IPS-NIHi11 (cell line): ENCODE data around the gene ABR.
"Not testable (repeated sequence)": the region's sequence is repeated elsewhere in the genome, so short reads cannot be mapped to it uniquely, and the experiment has no call there.

Source experiments
- DNase-seq: peaks from one replicate; pipeline ENCODE4 v3.0.0; 2012; ENCODE audit warnings: mixed read lengths, low spot score

Gene ABR

DNA sequence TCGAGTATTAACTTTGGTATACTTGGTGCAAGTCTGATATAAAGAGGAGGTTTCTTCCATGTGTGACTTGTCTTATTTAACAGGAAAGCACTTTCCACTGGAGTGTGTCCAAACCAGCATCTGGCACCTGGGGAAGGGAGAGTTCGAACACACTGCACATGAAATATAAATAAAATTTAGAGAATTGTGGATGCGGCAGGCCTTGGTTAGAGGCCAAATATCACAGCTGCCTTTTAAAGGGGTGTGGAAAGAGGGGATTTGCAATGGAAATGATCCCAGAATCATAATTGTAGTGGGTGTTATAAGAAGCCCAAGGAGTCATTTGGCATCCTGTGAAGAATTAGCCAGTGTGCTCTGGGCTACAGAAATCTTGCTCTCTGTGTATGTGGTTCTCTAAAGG lies 195.9 kb downstream of the ABR start:
- DNase-seq, result no peak

GRCh38 chr17:981292-981658 lies 198.5 kb downstream of the ABR start:
- no peak for DNase-seq

GRCh38 chr17:980406-981291 lies 199.1 kb downstream of the ABR start:
- peak; percentile 76 for DNase-seq

GRCh38 chr17:979539-980405 lies 200.0 kb downstream of the ABR start, which contains the start of gene NXN:
Gene NXN (minus strand): TSS chr17:979776.
- DNase-seq, result peak; percentile 92

DNA sequence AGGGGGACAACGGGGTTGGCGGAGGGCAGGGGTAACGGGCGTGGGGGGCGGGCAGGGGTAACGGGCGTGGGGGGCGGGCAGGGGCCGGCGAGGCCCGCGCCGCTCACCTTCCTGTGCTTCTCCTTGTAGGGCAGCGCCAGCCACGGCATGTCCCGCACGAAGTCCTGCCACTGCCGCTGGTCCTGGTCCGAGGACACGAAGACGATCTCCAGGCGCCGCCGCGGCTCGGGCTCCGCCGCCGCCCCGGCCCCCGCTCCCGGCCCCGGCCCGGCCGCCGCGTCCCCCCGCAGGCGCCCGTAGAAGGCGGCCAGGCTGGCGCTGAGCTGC lies 200.6 kb downstream of the ABR start:
- DNase-seq, result no peak

GRCh38 chr17:978103-979093 lies 201.4 kb downstream of the ABR start:
- peak; percentile 55 for DNase-seq

GRCh38 chr17:977166-977565 lies 202.6 kb downstream of the ABR start:
- DNase-seq, result no peak

DNA sequence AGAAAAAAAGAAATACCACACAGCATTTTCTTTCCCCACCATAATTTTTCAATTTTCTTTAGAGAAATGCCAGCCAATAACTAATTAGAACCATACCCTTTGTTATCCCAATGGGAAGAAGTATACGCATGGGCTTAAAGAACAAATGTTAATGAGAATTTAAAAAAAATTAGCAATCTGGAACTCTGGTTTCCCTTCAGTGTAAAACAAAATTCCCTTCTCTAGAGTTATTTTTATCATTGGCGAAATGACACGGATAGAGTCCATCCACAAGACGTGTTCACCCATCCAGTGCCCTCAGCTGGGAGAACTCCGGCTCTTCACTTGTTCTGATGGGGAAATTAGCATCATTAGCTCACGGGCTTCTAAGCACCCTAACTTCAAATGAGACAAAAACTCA lies 203.5 kb downstream of the ABR start:
- DNase-seq, result no peak

DNA sequence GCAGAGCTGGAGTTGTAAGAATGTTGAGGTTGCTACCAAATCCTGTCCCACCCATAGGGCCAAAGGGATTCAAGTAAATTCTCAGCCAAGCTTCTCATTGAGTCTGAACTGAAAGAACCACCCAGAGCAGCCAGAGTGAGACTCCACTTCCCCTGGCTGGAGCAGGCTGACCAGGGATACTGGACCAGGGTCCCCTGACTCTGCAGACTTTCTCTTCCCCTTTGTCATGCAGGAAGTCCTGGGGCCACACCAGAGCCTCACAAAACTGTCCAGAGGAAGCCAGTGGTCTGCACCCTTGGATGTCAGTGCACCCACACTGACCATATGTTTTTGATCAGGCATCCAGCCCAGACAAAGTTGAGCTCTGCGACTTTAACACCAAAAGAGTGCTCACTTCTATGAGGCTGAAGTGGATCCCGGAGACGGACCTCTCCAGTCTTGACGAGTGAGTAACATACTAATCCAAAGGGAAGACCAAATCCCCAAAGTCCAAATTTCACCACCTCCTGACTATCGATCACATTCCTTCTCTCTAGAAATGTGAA lies 204.3 kb downstream of the ABR start:
- DNase-seq, result no peak

DNA sequence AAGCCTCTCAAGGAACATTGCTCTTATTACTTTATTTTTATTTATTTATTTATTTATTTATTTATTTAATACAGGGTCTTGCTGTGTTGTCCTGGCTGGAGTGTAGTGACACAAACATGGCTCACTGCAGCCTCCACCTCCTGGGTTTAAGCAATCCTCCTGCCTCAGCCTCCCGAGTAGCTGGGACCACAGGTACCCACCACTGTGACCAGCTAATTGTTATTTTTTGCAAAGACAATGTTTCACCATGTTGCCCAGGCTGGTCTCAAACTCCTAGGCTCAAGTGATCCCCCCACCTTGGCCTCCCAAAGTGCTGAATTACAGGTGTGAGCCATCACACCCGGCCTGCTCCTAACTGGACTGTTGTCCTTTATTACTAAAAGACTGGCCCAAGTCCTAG lies 205.0 kb downstream of the ABR start:
- DNase-seq, result not testable (repeated sequence)

DNA sequence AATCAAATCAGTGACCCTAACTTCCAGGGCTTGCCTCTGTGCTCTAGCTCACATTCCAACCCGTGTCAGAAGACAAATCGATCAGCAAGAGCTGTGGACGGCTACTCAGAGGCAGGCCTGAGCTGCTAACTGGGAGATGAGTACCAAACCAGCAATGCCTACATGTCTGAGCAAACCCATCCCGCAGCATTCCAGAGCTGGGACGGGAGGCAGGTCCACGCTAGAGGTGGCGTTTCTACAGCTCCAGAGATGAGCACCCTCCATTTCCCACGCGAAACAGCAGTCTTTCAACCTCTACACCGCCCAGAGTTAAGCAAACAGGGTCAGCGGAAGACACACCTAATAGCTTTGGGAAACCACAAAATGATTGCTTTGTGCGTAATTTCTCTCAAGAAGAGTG lies 206.7 kb downstream of the ABR start:
- DNase-seq, result peak; percentile 47

- not testable (repeated sequence) for DNase-seq
Observed at GRCh38 chr17:971861-972260, 207.9 kb downstream of the ABR start.

GRCh38 chr17:970364-970763 lies 209.4 kb downstream of the ABR start:
- no peak for DNase-seq

GRCh38 chr17:969811-970355 lies 209.9 kb downstream of the ABR start:
- no peak for DNase-seq

- DNase-seq, result no peak
Observed at GRCh38 chr17:968812-969730, 210.7 kb downstream of the ABR start.

- DNase-seq, result no peak
Observed at GRCh38 chr17:967122-967521, 212.7 kb downstream of the ABR start.

GRCh38 chr17:965311-965989 lies 214.3 kb downstream of the ABR start:
- no peak for DNase-seq

GRCh38 chr17:964876-965275 lies 214.9 kb downstream of the ABR start:
- no peak for DNase-seq

- DNase-seq, result peak; percentile 54
Observed at GRCh38 chr17:962670-963069, 217.1 kb downstream of the ABR start.

DNA sequence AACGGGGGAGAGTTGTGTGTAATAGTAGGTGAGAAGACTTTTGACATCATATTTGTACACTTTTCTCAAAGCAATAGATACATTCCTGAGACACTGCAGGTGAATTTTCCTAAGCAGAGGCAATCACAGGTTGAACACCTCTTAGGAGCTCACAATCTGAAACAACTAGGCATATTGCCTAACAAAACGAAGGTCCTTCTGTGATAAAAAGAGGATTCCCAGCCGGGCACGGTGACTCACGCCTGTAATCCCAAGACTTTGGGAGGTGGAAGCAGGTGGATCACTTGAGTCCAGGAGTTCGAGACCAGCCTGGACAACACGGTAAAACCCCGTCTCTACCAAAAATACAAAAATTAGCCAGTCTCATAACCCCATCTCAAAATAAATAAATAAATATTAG lies 217.6 kb downstream of the ABR start:
- no peak for DNase-seq
